Esophagus muscularis mucosa (tissue), 3 donors: ENCODE data around the gene C19orf85.

Source experiments
- CTCF ChIP-seq, 3 experiments: fragments of 200-600 bp in 2 of 3; fragments of 450-650 bp in 1 of 3; sonication (generic) in 2 of 3; IDR thresholded peaks; one replicate each; pipeline ENCODE4 v1.5.1; 2017 to 2019; ENCODE audit warnings: antibody characterized with exemption in 3 of 3, mild to moderate bottlenecking in 2 of 3, moderate library complexity in 1 of 3
- EP300 ChIP-seq: sonication (generic); formaldehyde crosslinking; IDR thresholded peaks from one replicate; pipeline ENCODE4 v1.6.1; 2017; ENCODE audit warnings: antibody characterized with exemption

GRCh38 chr19:55440411-55441105, 24.0 kb downstream of the C19orf85 start:
- TF ChIP-seq CTCF (IDR thresholded peaks at IDR 0.05): no peak
- no peak for TF ChIP-seq EP300
